ENCODE results near the gene KIF16B.

The KIF16B gene

GRCh38 chr20:16241911-16242310, 331.3 kb downstream of the KIF16B start:
- Histone ChIP-seq H3K4me1 (ENCODE audit: control insufficient read depth, insufficient read depth, low read length) (no peaks in the 10 kb centered on the region), H3K36me3 (ENCODE audit: control insufficient read depth in 2 of 2, insufficient read depth in 1 of 2, low read length in 2 of 2) (no peaks in the 10 kb centered on the region), H3K27ac (ENCODE audit: extremely low read depth, low read depth, low read length) (no peak overlapping the region), H3K9me3 (ENCODE audit: control insufficient read depth, insufficient read depth, low read depth, low read length) (no peaks in the 10 kb centered on the region), H3K4me3 (ENCODE audit: low read depth, low read length) (no peak overlapping the region)
- CTCF ChIA-PET: no interaction called here
- POLR2A ChIA-PET: no interaction called here
- TF ChIP-seq ZNF518A (tag by site-specific recombination; conservative IDR thresholded peaks at IDR 0.05; ENCODE audit: low read depth) (no peak), HOXD13 (CRISPR knock-in tag; IDR thresholded peaks at IDR 0.05; ENCODE audit: borderline replicate concordance) (no peak), GLI4 (tag by site-specific recombination; IDR thresholded peaks at IDR 0.05) (no peak), ZNF174 (tag by site-specific recombination; IDR thresholded peaks at IDR 0.05) (no peak), WT1 (tag by site-specific recombination; IDR thresholded peaks at IDR 0.05) (no peak), ZNF148 (tag by site-specific recombination; IDR thresholded peaks at IDR 0.05; ENCODE audit: borderline replicate concordance) (no peak), PRDM10 (tag by site-specific recombination; IDR thresholded peaks at IDR 0.05) (no peak), ZNF704 (tag by site-specific recombination; IDR thresholded peaks at IDR 0.05) (no peak), ZNF19 (tag by site-specific recombination; IDR thresholded peaks at IDR 0.05; ENCODE audit: low read depth) (no peak), ZBTB49 (tag by site-specific recombination; IDR thresholded peaks at IDR 0.05; ENCODE audit: low read depth) (no peak), ZBTB11 (tag by site-specific recombination; conservative IDR thresholded peaks at IDR 0.05; ENCODE audit: low read depth) (no peak), ZNF26 (tag by site-specific recombination; IDR thresholded peaks at IDR 0.05) (no peak), ZNF114 (tag by site-specific recombination; IDR thresholded peaks at IDR 0.05) (no peak), ZNF707 (tag by site-specific recombination; IDR thresholded peaks at IDR 0.05) (no peak)

Measured in HEK293 (cell line).